Activated T-cell treated with anti-CD3 and anti-CD28 coated beads for 48 hours (primary cell): Measurements from ENCODE around the gene GP1BB.

Experiments used
- DNase-seq: peaks from one replicate; pipeline ENCODE4 v3.0.0-alpha.2; 2020; ENCODE audit warnings: low read depth

The GP1BB gene

DNA sequence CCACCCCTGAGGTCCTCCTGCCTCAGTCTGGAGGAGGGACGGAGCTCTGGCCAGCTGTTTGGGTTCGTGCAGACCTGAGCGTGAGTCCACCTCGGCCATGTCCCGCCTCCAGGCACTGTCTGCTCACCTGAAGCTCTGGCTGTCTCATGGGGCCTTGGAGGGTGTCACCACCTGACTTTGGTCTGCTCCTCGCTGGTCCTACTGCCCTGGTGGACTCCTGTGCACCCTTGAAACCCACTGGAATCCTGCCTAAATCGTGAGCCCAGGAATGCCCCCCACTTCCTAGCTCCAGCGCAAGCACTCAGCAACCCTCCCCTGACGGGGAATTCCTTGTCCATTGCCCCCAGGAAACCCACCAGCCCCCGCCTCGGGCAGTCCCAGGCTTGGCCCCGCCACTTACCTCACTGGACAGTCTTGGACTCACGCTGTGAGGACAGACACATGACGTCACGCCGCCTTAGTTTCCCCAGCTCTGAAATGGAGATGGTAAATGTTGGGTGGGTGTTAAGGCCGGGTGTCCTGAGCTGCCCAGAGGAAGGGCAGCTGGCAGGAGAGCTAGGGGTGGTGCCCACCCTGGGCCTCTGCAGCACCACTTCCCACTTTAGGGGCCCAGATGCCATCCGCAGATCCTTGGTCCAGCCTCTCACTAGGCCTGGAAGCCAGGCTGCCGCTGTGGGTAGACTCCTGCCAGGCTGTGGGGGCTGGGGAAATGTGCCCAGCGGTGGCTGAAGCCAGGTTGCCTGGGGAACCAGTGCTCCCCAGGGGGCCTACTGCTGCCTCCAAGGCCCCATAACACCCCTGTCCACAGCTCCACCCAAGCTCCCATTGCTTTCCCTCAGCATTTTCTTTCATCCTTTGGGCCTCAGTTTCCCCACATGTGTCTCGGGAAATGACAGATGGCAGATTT is 19.1 kb downstream of the GP1BB start:
- no peak for DNase-seq

- no peak for DNase-seq
These were observed 19.7 kb downstream of the GP1BB start for GRCh38 chr22:19743081-19743480.

- no peak for DNase-seq
These were observed 20.3 kb downstream of the GP1BB start for GRCh38 chr22:19743651-19744050.

DNA sequence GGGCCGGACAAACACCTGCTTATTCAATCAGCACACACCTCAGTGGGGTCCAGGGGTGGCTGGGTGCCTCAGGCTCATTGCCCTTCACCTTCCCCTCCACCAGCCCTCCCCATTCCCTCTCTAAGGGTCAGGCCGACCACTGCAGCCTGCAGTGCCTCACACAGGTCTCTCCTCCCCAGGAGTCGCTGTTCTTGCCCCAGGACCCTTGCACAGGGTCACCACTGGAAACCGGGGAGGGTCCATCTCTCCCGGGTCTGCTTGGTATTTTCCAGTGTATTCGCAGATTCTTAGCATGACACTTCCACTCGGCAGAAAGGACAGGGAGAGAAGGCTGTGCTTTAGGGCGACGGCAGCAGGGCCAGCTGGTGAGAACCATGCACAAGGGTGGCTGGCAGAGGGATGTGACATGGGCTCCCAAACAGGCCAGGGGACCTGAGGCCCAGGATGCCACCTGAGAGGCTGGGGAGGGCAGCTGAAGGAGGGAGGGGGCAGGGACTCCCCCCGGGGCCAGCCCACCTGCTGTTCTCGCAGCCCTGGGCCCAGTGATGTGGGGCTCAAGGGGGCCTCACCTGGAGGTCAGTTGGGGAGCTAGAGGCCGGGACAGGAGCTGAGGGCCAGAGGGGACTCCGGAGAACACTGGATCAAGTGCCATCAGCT is 21.1 kb downstream of the GP1BB start:
- DNase-seq = no peak

- DNase-seq = no peak
These were observed 22.1 kb downstream of the GP1BB start for GRCh38 chr22:19745155-19746101.

- DNase-seq = no peak
These were observed 23.4 kb downstream of the GP1BB start for GRCh38 chr22:19746726-19747125.

- DNase-seq = no peak
These were observed 24.2 kb downstream of the GP1BB start for GRCh38 chr22:19747551-19747950.

DNA sequence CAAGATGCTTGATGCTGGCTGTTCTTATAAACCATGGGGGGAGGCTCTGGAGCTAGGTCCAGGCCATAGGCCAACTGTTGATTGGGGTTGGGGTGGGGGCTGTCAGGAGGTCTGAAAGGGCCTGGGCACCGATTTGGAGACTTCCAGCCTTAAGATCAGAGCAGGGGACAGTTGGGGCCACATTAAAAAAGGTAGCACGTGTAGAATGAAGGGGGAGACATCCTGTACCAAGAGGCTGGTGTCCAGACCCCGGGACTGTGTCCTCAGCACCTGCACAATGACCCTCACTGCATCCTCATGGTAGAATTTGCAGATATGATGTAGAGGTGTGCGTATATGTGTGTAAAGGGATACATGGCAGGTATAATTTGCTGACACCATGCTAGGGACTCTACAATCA is 24.8 kb downstream of the GP1BB start:
- no peak for DNase-seq

DNA sequence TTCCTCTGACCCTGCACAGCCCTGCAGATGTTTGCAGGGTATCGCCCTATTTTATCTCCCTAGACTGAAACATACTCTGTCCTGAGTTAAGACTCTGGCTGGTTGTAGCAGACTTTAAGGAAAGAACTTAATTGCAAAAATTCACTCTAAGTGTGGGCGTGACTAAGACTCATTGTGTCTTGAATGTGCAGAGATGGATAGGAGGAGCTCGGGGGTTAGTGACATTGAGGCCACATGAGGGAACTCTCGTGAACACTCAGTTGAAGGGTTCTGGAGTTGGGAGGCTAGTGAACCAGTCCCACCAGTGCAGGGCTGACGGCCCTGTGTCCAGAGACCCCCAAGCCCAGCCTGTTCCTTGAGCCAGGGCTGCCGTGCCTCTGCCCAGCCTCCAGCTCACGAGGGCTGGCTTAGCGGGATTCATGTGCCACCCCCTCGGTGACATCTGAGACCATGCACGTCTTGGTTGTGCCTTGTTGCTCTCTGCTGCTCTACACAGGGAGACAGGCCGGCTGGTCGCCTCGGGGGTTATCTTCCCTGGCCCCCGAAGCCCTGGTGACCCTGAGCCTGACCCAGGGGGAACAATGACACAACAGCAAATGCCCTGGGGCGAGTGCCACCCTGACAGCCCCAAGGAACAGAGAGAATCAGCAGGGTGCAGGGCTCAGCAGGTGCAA is 25.8 kb downstream of the GP1BB start:
- DNase-seq = no peak

GRCh38 chr22:19749876-19750275 is 26.5 kb downstream of the GP1BB start:
- DNase-seq = no peak

DNA sequence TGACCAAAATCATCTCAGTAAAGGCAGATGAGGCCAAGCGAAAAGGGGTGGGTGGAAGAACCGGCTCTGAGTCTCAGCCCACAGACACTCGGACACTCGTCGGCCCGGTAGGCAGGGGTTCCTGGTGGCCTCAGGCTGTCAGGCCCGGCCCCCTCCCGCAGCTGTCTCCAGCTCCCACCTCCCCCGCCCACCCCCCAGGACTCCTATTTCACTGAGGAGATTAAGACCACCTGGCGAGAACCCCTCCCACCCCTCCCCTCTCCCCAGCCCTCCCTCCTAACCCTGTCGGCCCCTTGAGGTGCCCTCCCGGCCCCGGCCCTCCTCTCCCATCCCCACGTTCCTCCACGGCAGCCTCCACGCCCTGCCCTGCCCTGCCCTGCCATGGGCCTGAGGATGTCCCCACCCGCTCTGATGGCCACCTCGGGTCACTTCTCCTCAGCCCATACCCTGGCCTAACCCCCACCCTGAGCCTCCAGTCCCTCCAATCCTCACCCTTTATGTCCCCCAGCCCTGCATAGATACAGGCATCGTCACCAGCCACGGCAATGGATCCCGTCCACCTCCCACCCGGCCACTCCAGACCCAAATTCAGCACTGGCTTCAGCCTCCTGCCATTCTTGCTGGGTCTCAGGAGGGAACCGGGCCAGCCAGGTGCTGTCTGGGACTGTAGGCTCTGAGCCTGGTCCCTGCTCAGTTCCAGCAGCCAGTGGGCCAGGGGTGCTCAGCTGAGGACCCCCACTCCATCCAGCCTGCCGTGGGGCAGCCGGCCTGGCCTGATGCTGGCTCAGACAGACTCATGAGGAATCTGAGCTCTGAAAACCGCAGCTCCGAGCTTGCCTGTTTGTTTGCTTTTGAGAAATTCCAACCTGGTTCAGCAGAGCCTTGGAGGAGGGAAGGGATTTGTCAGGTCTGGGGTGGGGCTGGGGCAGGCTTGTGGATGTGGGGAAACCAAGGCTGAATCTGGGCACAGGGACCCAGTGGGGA is 27.5 kb downstream of the GP1BB start:
- no peak for DNase-seq

GRCh38 chr22:19751497-19752245 is 28.3 kb downstream of the GP1BB start:
- DNase-seq = no peak

- DNase-seq = no peak
These were observed 29.9 kb downstream of the GP1BB start for GRCh38 chr22:19753090-19753842.

DNA sequence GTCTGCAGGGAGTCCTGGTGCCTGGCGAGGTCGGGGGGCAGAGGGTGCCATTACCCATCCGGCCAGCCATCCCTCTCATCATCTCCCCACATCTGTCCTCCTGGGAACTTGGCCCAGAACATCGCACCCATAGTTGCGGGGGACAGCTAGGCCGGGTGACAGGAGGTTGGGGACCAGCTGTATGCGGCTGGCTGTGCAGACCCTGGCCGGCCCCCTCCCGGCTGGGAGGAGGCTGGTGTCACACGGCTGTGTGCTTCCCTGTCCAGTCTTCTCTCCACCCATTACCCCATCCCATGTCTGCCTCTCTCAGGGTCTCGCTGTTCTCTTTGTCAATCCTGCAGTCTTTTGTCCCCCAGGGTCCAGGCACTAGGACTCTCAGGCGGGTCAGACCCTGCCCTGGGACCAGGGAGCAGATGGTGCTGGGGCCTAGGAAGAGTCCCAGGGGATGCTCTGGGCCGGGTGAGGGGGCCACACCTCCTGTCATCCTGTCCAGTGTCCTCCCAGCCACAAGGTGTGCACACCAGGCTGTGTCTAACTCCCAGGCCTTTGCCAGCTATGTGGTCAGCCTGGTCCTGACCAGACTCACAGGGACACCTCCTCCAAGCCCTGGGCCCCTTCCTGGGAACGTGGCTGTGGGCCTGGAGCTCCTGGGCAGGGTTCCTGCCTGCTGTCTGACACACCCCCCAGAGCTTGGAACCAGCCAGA is 30.8 kb downstream of the GP1BB start:
- DNase-seq = no peak

GRCh38 chr22:19754701-19755144 is 31.4 kb downstream of the GP1BB start:
- DNase-seq = no peak

GRCh38 chr22:19755145-19755710 is 31.9 kb downstream of the GP1BB start:
- DNase-seq = no peak

DNA sequence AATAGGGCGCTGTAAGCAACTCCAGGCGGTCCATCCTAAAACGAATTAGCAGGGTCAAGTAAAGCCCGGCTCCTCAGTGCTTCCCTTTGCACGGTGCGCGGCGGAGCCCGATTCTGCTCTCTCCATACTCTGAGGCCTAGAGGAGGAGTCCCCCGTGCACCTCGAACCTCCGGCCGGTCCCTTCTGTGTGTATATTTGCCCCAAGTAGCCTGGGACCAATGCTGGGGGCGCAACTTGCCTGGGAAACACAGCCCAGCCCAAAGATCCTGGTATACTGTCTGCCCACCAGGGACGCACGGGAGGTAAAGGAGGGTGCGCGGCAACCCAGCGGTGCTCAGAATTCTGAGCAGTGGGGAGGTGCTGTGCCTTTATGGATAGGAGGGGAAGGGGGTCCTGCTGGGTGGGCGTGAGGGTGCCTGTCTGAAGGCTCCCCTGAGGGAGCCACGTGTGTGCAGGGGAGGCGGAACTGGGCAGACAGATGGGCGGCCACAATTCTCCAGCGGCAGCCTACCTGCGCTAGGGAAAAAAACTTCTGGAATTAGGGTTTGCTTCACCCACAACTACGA is 32.5 kb downstream of the GP1BB start:
- no peak for DNase-seq
